ENCODE data around the gene CEACAM16.

CEACAM16 gene

GRCh38 chr19:44747739-44748425 lies 48.9 kb downstream of the CEACAM16 start:
- DNase-seq: no peak

- DNase-seq: no peak
These were observed 49.7 kb downstream of the CEACAM16 start, which contains the start of gene BCL3 for GRCh38 chr19:44748426-44749254. Gene BCL3, plus strand, starts transcription at chr19:44748708. Its CDS starts 83 bp downstream, at chr19:44748791.

- DNase-seq: no peak
These were observed 50.3 kb downstream of the CEACAM16 start for GRCh38 chr19:44749292-44749691.

- DNase-seq: no peak
These were observed 51.0 kb downstream of the CEACAM16 start for GRCh38 chr19:44749994-44750393.

- DNase-seq: no peak
These were observed 53.3 kb downstream of the CEACAM16 start for GRCh38 chr19:44752123-44752815.

GRCh38 chr19:44752816-44753625 lies 54.1 kb downstream of the CEACAM16 start:
- peak; percentile 88 for DNase-seq

GRCh38 chr19:44753626-44753931 lies 54.6 kb downstream of the CEACAM16 start:
- no peak for DNase-seq

GRCh38 chr19:44753932-44754749 lies 55.2 kb downstream of the CEACAM16 start:
- peak; percentile 68 for DNase-seq

- no peak for DNase-seq
These were observed 55.8 kb downstream of the CEACAM16 start for GRCh38 chr19:44754750-44755080.

- no peak for DNase-seq
These were observed 56.3 kb downstream of the CEACAM16 start for GRCh38 chr19:44755219-44755618.

- no peak for DNase-seq
These were observed 57.2 kb downstream of the CEACAM16 start for GRCh38 chr19:44756089-44756562.

GRCh38 chr19:44757057-44757734 lies 58.2 kb downstream of the CEACAM16 start:
- no peak for DNase-seq

- no peak for DNase-seq
These were observed 59.0 kb downstream of the CEACAM16 start for GRCh38 chr19:44757735-44758505.

- no peak for DNase-seq
These were observed 59.6 kb downstream of the CEACAM16 start for GRCh38 chr19:44758596-44758995.

GRCh38 chr19:44759083-44759804 lies 60.3 kb downstream of the CEACAM16 start:
- no peak for DNase-seq
